Measurements from ENCODE around the gene SMYD3.

- TF ChIP-seq POLR2A (IDR thresholded peaks at IDR 0.05) (no peak), EP300 (IDR thresholded peaks at IDR 0.05) (no peak)
- TF ChIP-seq, protein P1, sequence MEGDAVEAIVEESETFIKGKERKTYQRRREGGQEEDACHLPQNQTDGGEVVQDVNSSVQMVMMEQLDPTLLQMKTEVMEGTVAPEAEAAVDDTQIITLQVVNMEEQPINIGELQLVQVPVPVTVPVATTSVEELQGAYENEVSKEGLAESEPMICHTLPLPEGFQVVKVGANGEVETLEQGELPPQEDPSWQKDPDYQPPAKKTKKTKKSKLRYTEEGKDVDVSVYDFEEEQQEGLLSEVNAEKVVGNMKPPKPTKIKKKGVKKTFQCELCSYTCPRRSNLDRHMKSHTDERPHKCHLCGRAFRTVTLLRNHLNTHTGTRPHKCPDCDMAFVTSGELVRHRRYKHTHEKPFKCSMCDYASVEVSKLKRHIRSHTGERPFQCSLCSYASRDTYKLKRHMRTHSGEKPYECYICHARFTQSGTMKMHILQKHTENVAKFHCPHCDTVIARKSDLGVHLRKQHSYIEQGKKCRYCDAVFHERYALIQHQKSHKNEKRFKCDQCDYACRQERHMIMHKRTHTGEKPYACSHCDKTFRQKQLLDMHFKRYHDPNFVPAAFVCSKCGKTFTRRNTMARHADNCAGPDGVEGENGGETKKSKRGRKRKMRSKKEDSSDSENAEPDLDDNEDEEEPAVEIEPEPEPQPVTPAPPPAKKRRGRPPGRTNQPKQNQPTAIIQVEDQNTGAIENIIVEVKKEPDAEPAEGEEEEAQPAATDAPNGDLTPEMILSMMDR (IDR thresholded peaks at IDR 0.05) = no peak
Measured at GRCh38 chr1:245772739-245773138, 734.3 kb downstream of the SMYD3 start.

Data from gastroesophageal sphincter (tissue), 3 donors.